ENCODE measurements around the gene CALHM3. TPM values are rescaled to one million over a fixed set of nuclear protein-coding genes. Genes with fewer than 3 reads are reported as not detected.
"Not testable (repeated sequence)": the region's sequence is repeated elsewhere in the genome, so short reads cannot be mapped to it uniquely, and the experiment has no call there.

The CALHM3 gene
- total RNA-seq, 1 donor = not detected

- H2AFZ ChIP-seq (ENCODE audit: low read length) = no peak overlapping the region
- H3K79me2 ChIP-seq (ENCODE audit: insufficient read depth, low read length) = no peaks in the 10 kb centered on the region
- peaks cover 7% of the 10 kb centered on the region for H3K4me1 ChIP-seq (ENCODE audit: insufficient read depth, low read length)
- no peaks in the 10 kb centered on the region for H3K9me3 ChIP-seq (ENCODE audit: low read depth, low read length)
- no peak overlapping the region for H3K27ac ChIP-seq (ENCODE audit: low read depth, low read length)
- H4K20me1 ChIP-seq (ENCODE audit: insufficient read depth, low read length) = no peaks in the 10 kb centered on the region
- no peaks in the 10 kb centered on the region for H3K27me3 ChIP-seq (ENCODE audit: insufficient read depth, low read length)
- DNase-seq (ENCODE audit: insufficient read length, low spot score, missing footprints) = no peak
- no peaks in the 10 kb centered on the region for H3K36me3 ChIP-seq (ENCODE audit: insufficient read depth, low read length)
- H3K4me2 ChIP-seq (ENCODE audit: insufficient read depth, low read length) = no peak overlapping the region
- no peak for TF ChIP-seq CTCF (IDR thresholded peaks at IDR 0.05; ENCODE audit: extremely low read depth, low read depth, low read length)
- H3K4me3 ChIP-seq (ENCODE audit: insufficient read depth, low read length) = no peak overlapping the region
These were observed 8.3 kb upstream of the CALHM3 start for GRCh38 chr10:103487410-103487708.

- H3K4me2 ChIP-seq (ENCODE audit: insufficient read depth, low read length); H4K20me1 ChIP-seq (ENCODE audit: insufficient read depth, low read length): not testable (repeated sequence)
- peak; percentile 57 for DNase-seq (ENCODE audit: insufficient read length, low spot score, missing footprints)
These were observed 7.8 kb upstream of the CALHM3 start for GRCh38 chr10:103486635-103487409.

GRCh38 chr10:103481974-103482531 lies 3.0 kb upstream of the CALHM3 start:
- Histone ChIP-seq H4K20me1 (ENCODE audit: insufficient read depth, low read length) (no peaks in the 10 kb centered on the region), H3K36me3 (ENCODE audit: insufficient read depth, low read length) (no peaks in the 10 kb centered on the region), H3K4me3 (ENCODE audit: insufficient read depth, low read length) (no peak overlapping the region), H2AFZ (ENCODE audit: low read length) (peak overlapping the region; percentile 63), H3K4me1 (ENCODE audit: insufficient read depth, low read length) (peaks cover 6% of the 10 kb centered on the region), H3K9me3 (ENCODE audit: low read depth, low read length) (no peaks in the 10 kb centered on the region), H3K79me2 (ENCODE audit: insufficient read depth, low read length) (no peaks in the 10 kb centered on the region), H3K27me3 (ENCODE audit: insufficient read depth, low read length) (no peaks in the 10 kb centered on the region), H3K4me2 (ENCODE audit: insufficient read depth, low read length) (no peak overlapping the region), H3K27ac (ENCODE audit: low read depth, low read length) (no peak overlapping the region)
- DNase-seq (ENCODE audit: insufficient read length, low spot score, missing footprints) = peak; percentile 94
- TF ChIP-seq CTCF (IDR thresholded peaks at IDR 0.05; ENCODE audit: extremely low read depth, low read depth, low read length) = peak; percentile 71

More at GRCh38 chr10:103486635-103487409, 7.8 kb upstream of the CALHM3 start:
- not testable (repeated sequence) for H3K4me3 ChIP-seq (ENCODE audit: insufficient read depth, low read length); H3K36me3 ChIP-seq (ENCODE audit: insufficient read depth, low read length); H3K4me1 ChIP-seq (ENCODE audit: insufficient read depth, low read length); H3K9me3 ChIP-seq (ENCODE audit: low read depth, low read length); H3K79me2 ChIP-seq (ENCODE audit: insufficient read depth, low read length); H3K27me3 ChIP-seq (ENCODE audit: insufficient read depth, low read length); H3K27ac ChIP-seq (ENCODE audit: low read depth, low read length); H2AFZ ChIP-seq (ENCODE audit: low read length)

- H3K79me2 ChIP-seq (ENCODE audit: insufficient read depth, low read length) = no peaks in the 10 kb centered on the region
- no peak overlapping the region for H3K4me3 ChIP-seq (ENCODE audit: insufficient read depth, low read length)
- H3K4me2 ChIP-seq (ENCODE audit: insufficient read depth, low read length) = no peak overlapping the region
- no peaks in the 10 kb centered on the region for H3K27me3 ChIP-seq (ENCODE audit: insufficient read depth, low read length)
- TF ChIP-seq CTCF (IDR thresholded peaks at IDR 0.05; ENCODE audit: extremely low read depth, low read depth, low read length) = no peak
- H3K9me3 ChIP-seq (ENCODE audit: low read depth, low read length) = no peaks in the 10 kb centered on the region
- H2AFZ ChIP-seq (ENCODE audit: low read length) = peak overlapping the region; percentile 20
- H4K20me1 ChIP-seq (ENCODE audit: insufficient read depth, low read length) = no peaks in the 10 kb centered on the region
- peak; percentile 93 for DNase-seq (ENCODE audit: insufficient read length, low spot score, missing footprints)
- peaks cover 6% of the 10 kb centered on the region for H3K4me1 ChIP-seq (ENCODE audit: insufficient read depth, low read length)
- H3K27ac ChIP-seq (ENCODE audit: low read depth, low read length) = no peak overlapping the region
- H3K36me3 ChIP-seq (ENCODE audit: insufficient read depth, low read length) = no peaks in the 10 kb centered on the region
These were observed 1.5 kb upstream of the CALHM3 start for GRCh38 chr10:103480521-103480920.
